Duodenal mucosa (tissue), 2 donors: Measurements from ENCODE around the gene ADGRB3.

Experiments used
- H3K27ac ChIP-seq: one replicate; pipeline ENCODE4 v1.7.0; 2013; ENCODE audit warnings: low read depth, low read length
- H3K27me3 ChIP-seq, 2 donors: one replicate each; pipeline ENCODE4 v1.7.0; 2013; ENCODE audit warnings: low read length in 2 of 2, control low read depth in 1 of 2; ENCODE audit not compliant: insufficient read depth in 2 of 2, control insufficient read depth in 1 of 2
- H3K36me3 ChIP-seq, 2 donors: one replicate each; pipeline ENCODE4 v1.7.0; 2013; ENCODE audit warnings: low read length in 2 of 2, control low read depth in 1 of 2; ENCODE audit not compliant: insufficient read depth in 2 of 2, control insufficient read depth in 1 of 2
- H3K4me1 ChIP-seq, 2 donors: one replicate each; pipeline ENCODE4 v1.7.0; 2013; ENCODE audit warnings: low read length in 2 of 2, control low read depth in 1 of 2; ENCODE audit not compliant: insufficient read depth in 2 of 2, control insufficient read depth in 1 of 2
- H3K4me3 ChIP-seq, 2 donors: one replicate each; pipeline ENCODE4 v1.7.0; 2013; ENCODE audit warnings: low read length in 2 of 2, low read depth in 1 of 2
- H3K9ac ChIP-seq, 2 donors: one replicate each; pipeline ENCODE4 v1.7.0; 2013; ENCODE audit warnings: low read length in 2 of 2, low read depth in 1 of 2
- H3K9me3 ChIP-seq, 2 donors: one replicate each; pipeline ENCODE4 v1.7.0; 2013; ENCODE audit warnings: low read length in 2 of 2, control low read depth in 1 of 2; ENCODE audit not compliant: control insufficient read depth in 1 of 2

The ADGRB3 gene

GRCh38 chr6:69392745-69393144, 757.7 kb downstream of the ADGRB3 start:
- Histone ChIP-seq H3K4me3 (no peak overlapping the region), H3K9ac (no peak overlapping the region), H3K9me3 (no peaks in the 10 kb centered on the region), H3K27me3 (no peaks in the 10 kb centered on the region), H3K4me1 (no peaks in the 10 kb centered on the region), H3K36me3 (no peaks in the 10 kb centered on the region), H3K27ac (no peak overlapping the region)

DNA sequence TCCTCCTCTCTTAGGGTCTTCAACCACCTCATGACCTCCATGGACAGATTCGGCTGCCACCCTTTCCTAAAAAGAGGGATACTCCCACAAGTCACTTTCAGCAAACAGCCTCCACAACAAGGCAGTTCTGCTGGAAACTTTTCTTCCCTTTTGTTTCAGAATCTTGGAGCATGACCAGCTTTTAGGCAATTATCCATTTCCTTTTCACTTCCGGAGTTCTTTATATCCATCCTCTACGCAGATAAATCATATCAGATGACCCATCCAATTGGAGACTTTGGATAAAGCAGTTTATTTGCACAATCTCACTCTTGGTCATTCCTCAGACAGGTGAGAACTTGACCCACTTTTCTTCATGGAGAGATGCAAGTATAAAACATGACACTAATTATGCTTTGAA, 763.2 kb downstream of the ADGRB3 start:
- H3K9me3 ChIP-seq: no peaks in the 10 kb centered on the region
- no peak overlapping the region for H3K4me3 ChIP-seq
- no peak overlapping the region for H3K27ac ChIP-seq
- no peaks in the 10 kb centered on the region for H3K36me3 ChIP-seq
- H3K4me1 ChIP-seq: no peaks in the 10 kb centered on the region
- H3K27me3 ChIP-seq: no peaks in the 10 kb centered on the region
- H3K9ac ChIP-seq: no peak overlapping the region

GRCh38 chr6:69398729-69399128, 763.6 kb downstream of the ADGRB3 start:
- H3K9me3 ChIP-seq: no peaks in the 10 kb centered on the region
- no peaks in the 10 kb centered on the region for H3K4me1 ChIP-seq
- no peak overlapping the region for H3K27ac ChIP-seq
- H3K36me3 ChIP-seq: no peaks in the 10 kb centered on the region
- no peak overlapping the region for H3K4me3 ChIP-seq
- H3K9ac ChIP-seq: no peak overlapping the region
- H3K27me3 ChIP-seq: no peaks in the 10 kb centered on the region

GRCh38 chr6:69408886-69409285, 773.8 kb downstream of the ADGRB3 start:
- no peaks in the 10 kb centered on the region for H3K36me3 ChIP-seq
- no peak overlapping the region for H3K27ac ChIP-seq
- H3K4me3 ChIP-seq: no peak overlapping the region
- peaks cover 0 to 3% of the 10 kb centered on the region in 2 donors for H3K9me3 ChIP-seq
- H3K9ac ChIP-seq: no peak overlapping the region
- H3K27me3 ChIP-seq: no peaks in the 10 kb centered on the region
- no peaks in the 10 kb centered on the region for H3K4me1 ChIP-seq

GRCh38 chr6:69416776-69417175, 781.7 kb downstream of the ADGRB3 start:
- Histone ChIP-seq H3K36me3 (no peaks in the 10 kb centered on the region), H3K27ac (no peak overlapping the region), H3K4me1 (no peaks in the 10 kb centered on the region), H3K27me3 (no peaks in the 10 kb centered on the region), H3K4me3 (no peak overlapping the region), H3K9me3 (no peaks in the 10 kb centered on the region), H3K9ac (no peak overlapping the region)

- Histone ChIP-seq H3K27ac (no peak overlapping the region), H3K36me3 (no peaks in the 10 kb centered on the region), H3K27me3 (no peaks in the 10 kb centered on the region), H3K9me3 (no peaks in the 10 kb centered on the region), H3K4me1 (no peaks in the 10 kb centered on the region), H3K9ac (no peak overlapping the region), H3K4me3 (no peak overlapping the region)
Measured at GRCh38 chr6:69421269-69421668, 786.2 kb downstream of the ADGRB3 start.

DNA sequence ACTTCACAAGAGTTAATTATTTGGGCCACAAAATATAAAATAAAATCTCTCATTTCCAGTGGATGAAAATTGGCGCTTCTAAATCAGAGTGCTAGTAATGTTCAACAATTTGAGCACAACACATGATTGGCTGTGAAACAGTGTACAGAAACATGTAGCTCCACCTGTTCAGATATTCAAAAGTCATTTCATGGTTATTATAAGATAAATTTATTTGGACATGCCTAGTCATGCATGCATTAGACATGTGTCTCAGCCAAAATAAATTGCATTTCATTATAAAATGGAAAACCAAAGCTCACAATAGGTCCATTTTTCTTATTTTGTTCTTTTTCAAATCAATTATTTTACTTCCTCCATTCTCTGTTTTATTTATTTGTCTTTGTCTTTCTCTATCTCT, 786.9 kb downstream of the ADGRB3 start:
- Histone ChIP-seq H3K36me3 (no peaks in the 10 kb centered on the region), H3K9ac (no peak overlapping the region), H3K27me3 (no peaks in the 10 kb centered on the region), H3K4me3 (no peak overlapping the region), H3K9me3 (no peaks in the 10 kb centered on the region), H3K4me1 (no peaks in the 10 kb centered on the region), H3K27ac (no peak overlapping the region)

DNA sequence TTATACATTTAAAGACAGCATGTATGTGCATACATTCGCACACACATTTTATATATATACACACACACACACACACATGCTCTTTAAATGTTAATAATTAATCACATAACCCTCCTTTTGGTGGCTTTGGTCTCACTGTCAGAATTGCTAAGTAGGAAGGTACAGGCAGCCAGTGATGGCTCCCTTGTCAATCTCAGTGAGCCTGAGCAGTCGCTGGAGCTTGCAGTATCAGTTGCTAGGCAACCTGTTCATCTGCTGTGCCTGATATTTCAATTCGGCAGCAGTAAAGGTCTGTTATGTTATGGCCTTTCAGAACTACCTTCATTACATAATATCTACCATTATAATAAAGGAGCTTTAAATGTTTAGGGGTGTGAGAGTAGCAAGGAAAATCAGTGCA, 787.4 kb downstream of the ADGRB3 start:
- Histone ChIP-seq H3K27ac (no peak overlapping the region), H3K4me3 (no peak overlapping the region), H3K9ac (no peak overlapping the region), H3K4me1 (no peaks in the 10 kb centered on the region), H3K27me3 (no peaks in the 10 kb centered on the region), H3K36me3 (no peaks in the 10 kb centered on the region), H3K9me3 (no peaks in the 10 kb centered on the region)

- H3K36me3 ChIP-seq: no peaks in the 10 kb centered on the region
- no peaks in the 10 kb centered on the region for H3K9me3 ChIP-seq
- H3K4me1 ChIP-seq: no peaks in the 10 kb centered on the region
- no peak overlapping the region for H3K4me3 ChIP-seq
- no peak overlapping the region for H3K9ac ChIP-seq
- no peaks in the 10 kb centered on the region for H3K27me3 ChIP-seq
- H3K27ac ChIP-seq: no peak overlapping the region
Measured at GRCh38 chr6:69423785-69424184, 788.7 kb downstream of the ADGRB3 start.

DNA sequence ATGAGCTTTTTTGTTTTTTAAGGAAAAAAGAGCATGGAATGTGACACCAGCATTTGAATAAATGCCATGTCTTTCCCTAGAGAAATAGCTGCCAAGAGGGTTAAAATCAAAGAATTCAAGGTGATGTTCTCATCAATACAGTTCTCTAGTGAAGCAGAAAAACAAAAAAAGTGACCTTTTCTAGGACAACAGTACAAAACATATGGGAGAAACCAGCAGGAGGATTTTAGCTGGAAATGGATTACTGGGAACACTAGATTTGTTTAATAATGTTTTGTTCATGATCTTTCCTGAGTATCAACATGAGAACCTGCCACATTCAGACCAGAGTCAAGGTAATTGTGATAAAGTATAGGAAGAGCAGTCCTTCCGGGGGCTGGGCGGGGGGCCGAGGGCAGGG, 789.5 kb downstream of the ADGRB3 start:
- Histone ChIP-seq H3K9me3 (no peaks in the 10 kb centered on the region), H3K4me1 (no peaks in the 10 kb centered on the region), H3K27me3 (no peaks in the 10 kb centered on the region), H3K36me3 (no peaks in the 10 kb centered on the region), H3K9ac (no peak overlapping the region), H3K27ac (no peak overlapping the region), H3K4me3 (no peak overlapping the region)

- Histone ChIP-seq H3K27me3 (no peaks in the 10 kb centered on the region), H3K9me3 (no peaks in the 10 kb centered on the region), H3K36me3 (no peaks in the 10 kb centered on the region), H3K4me1 (no peaks in the 10 kb centered on the region), H3K9ac (no peak overlapping the region), H3K27ac (no peak overlapping the region), H3K4me3 (no peak overlapping the region)
Measured at GRCh38 chr6:69427882-69428281, 792.8 kb downstream of the ADGRB3 start.
